T-cell (primary cell): Measurements from ENCODE around the gene DTNBP1. TPM values are rescaled to one million over a fixed set of nuclear protein-coding genes. Genes with fewer than 3 reads are reported as not detected.
A peak's percentile ranks its signal among the peaks of the same experiment; 100 is the strongest.

ENCODE experiments used
- ATAC-seq, 4 experiments: fragments of 200-7000 bp in 3 of 4; fragments of 150-1000 bp in 1 of 4; cut with Tn5 transposase; replicated peaks in 1 of 4; 1 replicate in 3 of 4; 2 replicates in 1 of 4; pipeline ENCODE4 v1.10.0; 2021; ENCODE audit warnings: moderate library complexity in 3 of 4, mild to moderate bottlenecking in 2 of 4, moderate number of reproducible peaks in 1 of 4
- CTCF ChIA-PET, 2 donors: fragments of 300-600 bp; sonication (Branson Sonifier 250); formaldehyde crosslinking; loops; one replicate each; lab custom pipeline; 2022; ENCODE audit warnings: antibody characterized with exemption in 2 of 2; lab: Charles Lee
- POLR2A ChIA-PET, 2 donors: fragments of 300-600 bp; sonication (Branson Sonifier 250); formaldehyde crosslinking; loops; one replicate each; lab custom pipeline; 2022; ENCODE audit warnings: antibody characterized with exemption in 2 of 2; lab: Charles Lee
- DNase-seq, 35 experiments: peaks; one replicate each; pipeline versions ENCODE4 v3.0.0 to v3.0.0-alpha.2; 2013 to 2023
- H3K27ac ChIP-seq: one replicate; pipeline ENCODE4 v1.5.1; 2013; ENCODE audit warnings: low read length
- H3K27me3 ChIP-seq, 2 experiments: replicated peaks in 1 of 2; 1 replicate in 1 of 2; 2 replicates in 1 of 2; pipeline versions ENCODE4 v1.6.1 to v1.7.0; 2013; ENCODE audit warnings: low read length in 1 of 2, mixed read lengths in 1 of 2; ENCODE audit not compliant: control insufficient read depth in 2 of 2, insufficient read depth in 2 of 2; ENCODE audit errors: extremely low read depth in 1 of 2
- H3K36me3 ChIP-seq, 2 donors: 1 replicate in 1 of 2; 2 replicates in 1 of 2; pipeline versions ENCODE4 v1.6.1 to v1.7.0; 2013; ENCODE audit warnings: low read length in 1 of 2; ENCODE audit not compliant: control insufficient read depth in 2 of 2, insufficient read depth in 1 of 2; ENCODE audit errors: extremely low read depth in 1 of 2
- H3K4me1 ChIP-seq, 2 experiments: 1 replicate in 1 of 2; 2 replicates in 1 of 2; pipeline versions ENCODE4 v1.6.1 to v1.7.0; 2013; ENCODE audit warnings: low read length in 2 of 2, mixed read lengths in 1 of 2; ENCODE audit not compliant: insufficient read depth in 2 of 2, control insufficient read depth in 1 of 2; ENCODE audit errors: extremely low read depth in 1 of 2
- H3K4me3 ChIP-seq, 2 donors: 1 replicate in 1 of 2; 2 replicates in 1 of 2; pipeline versions ENCODE4 v1.5.1 to v1.7.0; 2013; ENCODE audit warnings: mild to moderate bottlenecking in 2 of 2, low read length in 1 of 2, moderate library complexity in 1 of 2; ENCODE audit not compliant: control insufficient read depth in 1 of 2; ENCODE audit errors: extremely low read depth in 1 of 2
- H3K9me3 ChIP-seq: 2 replicates; pipeline ENCODE4 v1.7.0; 2013
- H3K27ac Mint-ChIP-seq, 2 donors: one replicate each; pipeline ENCODE4 v1.8.0; 2020 to 2021; ENCODE audit warnings: mild to moderate bottlenecking in 2 of 2, mixed read lengths in 2 of 2
- H3K27me3 Mint-ChIP-seq, 2 donors: one replicate each; pipeline ENCODE4 v1.8.0; 2021 to 2022; ENCODE audit warnings: mixed read lengths in 2 of 2
- H3K36me3 Mint-ChIP-seq: one replicate; pipeline ENCODE4 v1.8.0; 2021; ENCODE audit warnings: mixed read lengths
- H3K4me1 Mint-ChIP-seq, 3 donors: one replicate each; pipeline ENCODE4 v1.8.0; 2020 to 2022; ENCODE audit warnings: mixed read lengths in 3 of 3, mild to moderate bottlenecking in 1 of 3
- H3K4me3 Mint-ChIP-seq, 3 donors: one replicate each; pipeline ENCODE4 v1.8.0; 2020 to 2022; ENCODE audit warnings: mild to moderate bottlenecking in 3 of 3, mixed read lengths in 3 of 3, moderate library complexity in 3 of 3
- H3K9me3 Mint-ChIP-seq, 3 donors: one replicate each; pipeline ENCODE4 v1.8.0; 2020 to 2022; ENCODE audit warnings: mixed read lengths in 3 of 3
- WGBS: methylation state at CpG from one replicate; pipeline ENCODE4 v1.1.5; 2013; ENCODE audit warnings: missing lambda C conversion rate; ENCODE audit not compliant: insufficient coverage; 5-methylcytosine and 5-hydroxymethylcytosine counted together
- total RNA-seq, 35 experiments: library from RNA in 6 of 35; stranded (reverse) in 6 of 35; fragments of 120-200 nt in 1 of 35; gene quantifications; one replicate each; pipeline versions ENCODE4 v1.2.1 to v1.2.4 and lab custom pipeline; 2013 to 2026

The DTNBP1 gene
- total RNA-seq, 5 donors from 2014 or later (not counting 1 experiment from before 2014, with no cell fraction given) = 18.7 to 25.4 (median 19.9) TPM

DNA sequence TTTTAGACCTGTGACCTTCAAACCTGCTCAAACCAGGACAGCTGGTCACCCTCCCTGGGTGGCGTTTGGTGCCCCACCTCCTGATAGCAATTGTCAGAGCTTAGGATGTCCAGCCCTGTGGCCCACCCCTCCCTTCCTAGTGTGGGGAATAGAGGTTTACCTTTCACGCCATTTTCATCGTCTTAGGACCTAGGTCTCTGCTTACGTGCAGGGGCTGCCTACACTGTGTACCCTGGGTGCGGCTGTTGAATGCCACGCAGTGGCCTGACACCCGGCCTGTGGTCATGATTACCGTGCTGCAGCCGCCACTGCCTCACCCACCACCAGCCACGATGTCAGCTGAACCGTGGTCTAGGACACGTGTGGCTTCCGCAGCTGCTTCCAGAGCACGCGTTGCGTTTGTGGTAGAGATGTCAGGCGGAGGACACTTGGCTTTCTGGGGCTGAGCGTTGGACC is 157.3 kb downstream of the DTNBP1 start:
- H3K4me3 Mint-ChIP-seq = no peak overlapping the region
- peaks cover 47% of the 10 kb centered on the region for H3K36me3 Mint-ChIP-seq
- CTCF ChIA-PET = no interaction called here

DNA sequence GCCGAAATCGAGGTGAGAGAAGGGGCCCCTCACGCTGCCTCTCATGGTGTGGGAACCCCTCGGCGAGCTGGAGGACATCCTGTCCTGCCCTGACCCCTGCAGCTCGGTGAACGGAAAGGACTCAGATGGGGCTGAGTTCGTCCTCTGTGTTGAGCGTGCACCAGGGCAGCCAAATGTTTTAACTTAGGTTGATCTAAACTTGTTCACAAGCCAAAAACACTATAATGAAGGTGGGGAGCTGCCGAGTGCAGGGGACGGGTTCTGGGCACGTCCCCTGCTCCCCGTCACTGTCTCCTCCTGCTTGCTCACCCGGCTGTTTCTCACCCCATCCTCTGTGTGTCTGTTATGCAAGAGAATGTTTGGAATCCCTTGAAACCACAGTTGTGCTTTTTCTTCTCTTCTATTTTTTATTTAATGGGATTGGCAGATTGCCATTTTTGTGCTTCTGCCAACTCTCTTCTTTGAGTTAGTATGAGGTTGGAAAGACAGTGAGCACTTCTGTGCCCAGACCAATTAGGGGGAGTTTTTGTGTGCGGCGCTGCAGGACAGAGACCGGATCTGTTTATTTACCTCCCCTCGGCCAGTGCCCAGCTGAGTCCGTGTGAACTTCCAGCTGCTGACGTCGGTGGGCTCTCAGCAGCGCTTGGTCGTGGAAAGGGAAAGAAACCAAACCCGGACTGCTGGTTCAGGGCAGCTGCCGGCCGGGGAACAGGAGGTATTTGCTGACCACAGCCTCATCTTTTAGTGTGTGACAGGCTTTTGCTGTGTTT is 158.1 kb downstream of the DTNBP1 start:
- no peak overlapping the region for H3K4me3 ChIP-seq
- no peaks in the 10 kb centered on the region for H3K27me3 Mint-ChIP-seq
- CTCF ChIA-PET = no interaction called here
- peak overlapping the region in 1 of 2 donors; percentile 9 for H3K27ac Mint-ChIP-seq
- peaks cover 31 to 99% of the 10 kb centered on the region in 2 donors for H3K36me3 ChIP-seq
- no peaks in the 10 kb centered on the region for H3K9me3 ChIP-seq
- H3K27ac ChIP-seq = no peak overlapping the region
- ATAC-seq (no peak), DNase-seq (no peak)
- POLR2A ChIA-PET = interaction anchor here in 1 of 2 donors (0.7 kb wide), 1 partner anchor 34 kb away, joined by 3 read pairs; no protein-coding TSS in a partner anchor
- H3K4me3 Mint-ChIP-seq = no peak overlapping the region
- WGBS = 96% methylated on average over 17 of the region's 26 CpGs
- peaks cover 47% of the 10 kb centered on the region for H3K36me3 Mint-ChIP-seq
- no peaks in the 10 kb centered on the region for H3K4me1 ChIP-seq
- no peaks in the 10 kb centered on the region for H3K4me1 Mint-ChIP-seq
- H3K9me3 Mint-ChIP-seq = no peaks in the 10 kb centered on the region
- no peaks in the 10 kb centered on the region for H3K27me3 ChIP-seq

More for the DNA sequence above, 157.3 kb downstream of the DTNBP1 start:
- no peaks in the 10 kb centered on the region for H3K4me1 ChIP-seq
- POLR2A ChIA-PET = no interaction called here
- no peaks in the 10 kb centered on the region for H3K27me3 Mint-ChIP-seq
- DNase-seq (peak in 1 of 35 experiments; percentile 11), ATAC-seq (no peak)
- H3K36me3 ChIP-seq = peaks cover 26 to 98% of the 10 kb centered on the region in 2 donors
- H3K4me3 ChIP-seq = no peak overlapping the region
- H3K27me3 ChIP-seq = no peaks in the 10 kb centered on the region
- H3K27ac ChIP-seq = no peak overlapping the region
- no peaks in the 10 kb centered on the region for H3K4me1 Mint-ChIP-seq
- 93% methylated on average over 17 of the region's 18 CpGs for WGBS
- no peaks in the 10 kb centered on the region for H3K9me3 Mint-ChIP-seq
- H3K27ac Mint-ChIP-seq = no peak overlapping the region
- no peaks in the 10 kb centered on the region for H3K9me3 ChIP-seq

DNA sequence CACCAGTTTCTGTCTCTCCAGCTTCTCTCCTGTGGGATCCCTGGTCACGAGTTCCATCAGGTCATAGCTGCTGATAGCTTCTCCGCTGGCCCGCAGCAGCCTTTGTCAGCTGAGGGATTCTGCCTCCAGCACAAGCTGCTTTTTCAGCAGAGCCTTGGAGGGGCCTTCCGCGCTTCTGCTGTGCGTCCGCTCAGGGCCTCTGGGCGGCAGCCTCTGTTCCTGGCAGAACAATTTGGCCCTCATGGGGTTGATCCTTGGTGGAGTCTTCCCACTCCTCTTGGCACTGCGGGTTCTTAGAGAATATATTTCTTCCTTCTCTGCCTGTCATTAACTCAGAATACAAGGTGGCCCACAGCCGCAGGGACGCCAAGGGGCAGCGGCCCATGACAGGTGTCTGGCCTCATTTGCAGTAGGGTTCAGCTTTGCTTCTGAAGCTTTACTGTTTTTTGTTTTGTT is 158.8 kb downstream of the DTNBP1 start:
- Histone ChIP-seq H3K4me1 (no peaks in the 10 kb centered on the region), H3K36me3 (peaks cover 35 to 95% of the 10 kb centered on the region in 2 donors), H3K4me3 (no peak overlapping the region), H3K9me3 (no peaks in the 10 kb centered on the region), H3K27me3 (no peaks in the 10 kb centered on the region), H3K27ac (no peak overlapping the region)
- DNase-seq (no peak), ATAC-seq (no peak)
- H3K27ac Mint-ChIP-seq = no peak overlapping the region
- H3K4me1 Mint-ChIP-seq = no peaks in the 10 kb centered on the region
- ChIA-PET POLR2A (no interaction called here), CTCF (no interaction called here)
- H3K27me3 Mint-ChIP-seq = no peaks in the 10 kb centered on the region
- peaks cover 47% of the 10 kb centered on the region for H3K36me3 Mint-ChIP-seq
- no peaks in the 10 kb centered on the region for H3K9me3 Mint-ChIP-seq
- H3K4me3 Mint-ChIP-seq = no peak overlapping the region
- 100% methylated on average over 11 of the region's 12 CpGs for WGBS

DNA sequence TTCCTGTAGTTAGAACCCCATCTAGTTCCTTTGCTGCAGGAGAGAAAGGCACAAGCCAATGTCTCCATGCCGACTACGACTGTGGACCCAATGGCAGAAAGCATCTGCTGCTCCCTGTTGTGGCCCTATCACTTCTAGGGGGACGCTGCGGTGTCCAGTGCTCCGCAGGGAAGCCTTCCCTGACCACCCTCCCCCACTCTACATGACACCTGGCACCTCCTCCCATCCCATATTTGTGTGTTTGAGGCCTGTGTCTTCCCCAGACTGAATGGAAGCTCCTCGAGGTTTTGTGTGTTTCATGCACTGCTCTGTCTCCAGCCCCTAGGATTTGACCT is 159.5 kb downstream of the DTNBP1 start:
- WGBS = 88% methylated on average over 1 of the region's 6 CpGs
- POLR2A ChIA-PET = no interaction called here
- CTCF ChIA-PET = no interaction called here

DNA sequence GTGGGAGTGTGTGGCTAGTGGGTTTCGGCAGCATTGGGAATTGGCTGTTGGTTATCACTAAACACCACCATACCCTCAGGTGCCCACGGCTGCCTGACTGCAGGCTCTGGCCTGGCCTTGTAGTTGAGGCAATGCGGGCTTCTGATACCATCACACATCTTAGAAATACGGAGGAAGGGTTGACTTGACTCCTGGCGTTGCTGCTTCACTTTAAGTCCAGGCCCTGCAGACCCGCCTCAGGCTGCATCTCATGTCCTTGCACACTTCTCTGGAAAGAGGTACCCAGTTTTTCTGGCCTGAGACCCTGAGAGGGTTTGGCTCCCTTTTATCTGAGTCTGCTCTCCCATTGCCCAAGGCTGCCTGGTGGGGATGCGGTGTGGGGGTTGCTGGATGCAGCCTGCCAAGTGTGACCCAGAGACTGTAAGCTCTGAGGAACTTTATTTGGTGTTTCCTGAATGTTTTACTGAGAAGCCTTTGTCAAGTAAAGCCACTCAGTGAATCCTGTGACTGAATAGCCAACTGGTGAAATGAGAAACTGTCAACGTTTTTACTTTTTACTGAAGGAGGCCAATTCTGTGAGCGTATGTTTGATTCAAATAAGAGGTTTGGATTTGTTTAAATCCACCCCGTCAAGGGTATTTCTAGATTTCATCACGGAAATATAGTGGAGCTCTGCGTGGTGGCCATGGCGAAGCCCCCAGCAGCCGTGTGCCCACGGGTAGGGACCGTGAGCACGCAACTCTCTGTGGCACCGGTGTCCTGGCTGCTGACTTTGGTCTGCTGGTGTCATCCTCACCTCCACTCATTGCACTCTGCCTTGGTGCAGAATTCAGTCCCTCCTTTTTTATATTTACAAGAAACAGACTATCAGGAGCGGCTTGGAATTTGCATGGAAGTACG is 160.1 kb downstream of the DTNBP1 start:
- no peaks in the 10 kb centered on the region for H3K27me3 ChIP-seq
- 89% methylated on average over 10 of the region's 20 CpGs for WGBS
- peaks cover 29 to 91% of the 10 kb centered on the region in 2 donors for H3K36me3 ChIP-seq
- Mint-ChIP-seq H3K9me3 (no peaks in the 10 kb centered on the region), H3K27me3 (no peaks in the 10 kb centered on the region), H3K4me1 (peaks cover 0 to 2% (median 0%) of the 10 kb centered on the region in 3 donors), H3K36me3 (peaks cover 46% of the 10 kb centered on the region), H3K4me3 (no peak overlapping the region), H3K27ac (no peak overlapping the region)
- ATAC-seq (no peak), DNase-seq (no peak)
- no peak overlapping the region for H3K4me3 ChIP-seq
- ChIA-PET CTCF (interaction anchor here in 1 of 2 donors (0.6 kb wide), 1 partner anchor 12 kb away, joined by 3 read pairs; no protein-coding TSS in a partner anchor), POLR2A (no interaction called here)
- no peaks in the 10 kb centered on the region for H3K9me3 ChIP-seq
- no peak overlapping the region for H3K27ac ChIP-seq
- no peaks in the 10 kb centered on the region for H3K4me1 ChIP-seq

More for the DNA sequence above, 159.5 kb downstream of the DTNBP1 start:
- no peak overlapping the region for H3K27ac Mint-ChIP-seq
- no peaks in the 10 kb centered on the region for H3K9me3 Mint-ChIP-seq
- H3K27me3 Mint-ChIP-seq = no peaks in the 10 kb centered on the region
- peaks cover 43% of the 10 kb centered on the region for H3K36me3 Mint-ChIP-seq
- no peaks in the 10 kb centered on the region for H3K4me1 Mint-ChIP-seq
- Histone ChIP-seq H3K36me3 (peaks cover 35 to 95% of the 10 kb centered on the region in 2 donors), H3K27ac (no peak overlapping the region), H3K4me1 (no peaks in the 10 kb centered on the region), H3K27me3 (no peaks in the 10 kb centered on the region), H3K4me3 (no peak overlapping the region), H3K9me3 (no peaks in the 10 kb centered on the region)
- DNase-seq (no peak), ATAC-seq (no peak)
- no peak overlapping the region for H3K4me3 Mint-ChIP-seq

DNA sequence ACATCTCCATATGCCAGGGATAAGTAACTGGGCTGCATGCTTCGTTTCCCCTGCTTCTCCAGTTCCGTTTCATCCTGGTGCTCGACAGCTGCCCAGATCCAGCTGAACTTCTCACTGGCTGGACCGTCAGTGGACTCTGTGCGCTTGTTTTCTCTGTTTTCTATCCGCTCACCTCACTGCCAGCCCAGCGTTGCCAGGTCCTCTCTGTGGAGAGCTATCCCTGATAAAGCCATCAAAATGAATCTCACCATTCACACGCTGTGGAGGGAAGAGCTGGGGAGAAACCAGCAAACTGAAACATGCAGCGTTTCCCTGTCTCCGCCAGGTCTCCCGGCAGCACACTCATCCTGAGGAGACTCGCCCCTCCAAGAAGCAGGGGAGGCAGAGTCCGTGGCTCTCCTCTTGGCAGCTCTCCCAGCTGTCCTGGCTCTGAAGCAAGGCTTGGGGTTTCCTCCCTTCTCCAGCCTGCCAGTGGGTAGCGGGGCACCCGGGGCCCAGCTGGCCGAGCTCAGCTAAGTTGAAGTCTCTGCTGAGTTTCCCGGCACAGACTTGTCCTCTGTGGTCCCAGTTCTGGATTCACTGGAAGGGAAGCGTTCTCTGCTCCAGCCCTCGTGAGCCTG is 160.9 kb downstream of the DTNBP1 start:
- no peak for DNase-seq

More for the DNA sequence above, 160.9 kb downstream of the DTNBP1 start:
- ChIA-PET CTCF (interaction anchor here in 1 of 2 donors (0.6 kb wide), 1 partner anchor 11 kb away, joined by 3 read pairs; no protein-coding TSS in a partner anchor), POLR2A (no interaction called here)
- Histone ChIP-seq H3K9me3 (no peaks in the 10 kb centered on the region), H3K27ac (no peak overlapping the region), H3K27me3 (no peaks in the 10 kb centered on the region), H3K4me3 (no peak overlapping the region), H3K36me3 (peaks cover 25 to 86% of the 10 kb centered on the region in 2 donors), H3K4me1 (no peaks in the 10 kb centered on the region)
- ATAC-seq = no peak
- Mint-ChIP-seq H3K9me3 (no peaks in the 10 kb centered on the region), H3K36me3 (peaks cover 46% of the 10 kb centered on the region), H3K27ac (no peak overlapping the region), H3K4me1 (peaks cover 0 to 2% (median 0%) of the 10 kb centered on the region in 3 donors), H3K27me3 (no peaks in the 10 kb centered on the region), H3K4me3 (no peak overlapping the region)
- 90% methylated on average over 10 of the region's 19 CpGs for WGBS
